HUES64 (cell line): ENCODE measurements around the gene ARL5A.

Experiments used
- H3K27ac ChIP-seq: 2 replicates; pipeline ENCODE4 v1.7.0; 2013; ENCODE audit warnings: low read depth, low read length, inconsistent platforms
- H3K27me3 ChIP-seq: 2 replicates; pipeline ENCODE4 v1.6.1; 2013; ENCODE audit warnings: mild to moderate bottlenecking, low read length; ENCODE audit not compliant: insufficient read depth
- H3K36me3 ChIP-seq: 2 replicates; pipeline ENCODE4 v1.6.1; 2013; ENCODE audit warnings: mild to moderate bottlenecking, low read length; ENCODE audit not compliant: insufficient read depth
- H3K4me1 ChIP-seq: 2 replicates; pipeline ENCODE4 v1.6.1; 2013; ENCODE audit warnings: mild to moderate bottlenecking, low read length, moderate library complexity; ENCODE audit not compliant: insufficient read depth
- H3K4me3 ChIP-seq: 2 replicates; pipeline ENCODE4 v1.5.1; 2013; ENCODE audit warnings: mild to moderate bottlenecking, low read length, moderate library complexity
- H3K9ac ChIP-seq: 2 replicates; pipeline ENCODE4 v1.6.1; 2013; ENCODE audit warnings: mild to moderate bottlenecking, low read depth, low read length
- H3K9me3 ChIP-seq: 2 replicates; pipeline ENCODE4 v1.6.1; 2013; ENCODE audit warnings: low read depth, low read length; ENCODE audit not compliant: insufficient read depth
- WGBS: fragments of 150-250, 120-280 bp; methylation state at CpG from one replicate; pipeline ENCODE4 v1.1.7; 2013; ENCODE audit warnings: missing lambda C conversion rate; 5-methylcytosine and 5-hydroxymethylcytosine counted together

The ARL5A gene

DNA sequence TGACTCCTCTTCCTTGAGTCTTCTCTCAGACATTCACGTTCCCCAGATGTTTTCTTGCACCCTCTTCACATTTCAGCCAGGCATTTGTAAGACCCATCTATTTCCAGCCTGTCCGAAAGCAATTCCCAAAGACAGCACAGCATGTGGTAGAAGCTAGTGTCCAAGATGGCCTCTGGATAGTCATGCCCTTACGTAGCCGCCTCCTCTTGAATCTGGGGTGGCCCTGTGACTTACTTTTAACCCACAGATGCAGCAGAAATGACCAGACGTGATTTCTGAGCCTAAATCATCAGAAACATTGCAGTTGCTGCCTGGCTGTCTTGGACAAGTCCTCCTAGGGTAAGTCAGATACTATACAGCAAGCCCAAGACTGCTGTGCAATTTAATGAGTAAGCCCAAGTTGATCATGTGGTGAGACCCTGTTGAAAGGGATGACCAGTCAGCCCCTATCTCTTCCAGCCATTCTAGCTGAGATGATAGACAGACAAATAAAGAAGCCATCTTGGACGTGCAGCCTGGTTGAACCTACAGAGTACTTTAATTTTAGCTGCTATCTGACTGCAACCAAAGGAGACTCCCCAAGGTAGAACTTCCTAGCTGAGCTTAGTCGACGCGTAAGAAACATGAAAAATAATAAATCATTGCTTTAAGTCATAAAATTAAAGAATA, 12.3 kb downstream of the ARL5A start:
- H3K4me1 ChIP-seq, result no peaks in the 10 kb centered on the region
- no peak overlapping the region for H3K9ac ChIP-seq
- 93% methylated on average over 6 of the region's 9 CpGs for WGBS
- no peaks in the 10 kb centered on the region for H3K27me3 ChIP-seq
- no peaks in the 10 kb centered on the region for H3K9me3 ChIP-seq
- H3K36me3 ChIP-seq, result peaks cover 48% of the 10 kb centered on the region
- H3K4me3 ChIP-seq, result no peak overlapping the region
- H3K27ac ChIP-seq, result no peak overlapping the region

DNA sequence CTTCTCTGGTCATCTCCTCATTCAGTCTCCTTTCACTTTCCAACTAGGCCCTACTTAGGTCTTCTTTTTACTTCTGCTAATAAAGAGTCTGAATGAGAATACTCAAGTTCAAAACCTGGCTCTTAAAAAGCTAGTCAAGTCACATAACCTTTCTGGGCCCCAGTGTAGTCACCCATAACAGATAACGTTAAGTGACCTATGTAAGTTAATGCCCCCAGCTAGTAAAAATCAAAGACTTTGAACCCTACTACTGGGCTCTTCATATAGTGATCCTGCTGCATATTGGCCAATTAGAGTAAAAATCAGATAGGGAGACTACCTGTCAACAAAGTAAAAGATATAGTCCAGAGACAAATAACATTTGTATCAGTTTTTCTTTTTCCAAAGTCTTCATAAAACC, 17.7 kb downstream of the ARL5A start:
- Histone ChIP-seq H3K4me3 (no peak overlapping the region), H3K36me3 (peaks cover 96% of the 10 kb centered on the region), H3K27ac (no peak overlapping the region), H3K9me3 (no peaks in the 10 kb centered on the region), H3K27me3 (no peaks in the 10 kb centered on the region), H3K4me1 (no peaks in the 10 kb centered on the region), H3K9ac (no peak overlapping the region)
- WGBS, result 93% methylated on average over 1 of the region's 1 CpG

DNA sequence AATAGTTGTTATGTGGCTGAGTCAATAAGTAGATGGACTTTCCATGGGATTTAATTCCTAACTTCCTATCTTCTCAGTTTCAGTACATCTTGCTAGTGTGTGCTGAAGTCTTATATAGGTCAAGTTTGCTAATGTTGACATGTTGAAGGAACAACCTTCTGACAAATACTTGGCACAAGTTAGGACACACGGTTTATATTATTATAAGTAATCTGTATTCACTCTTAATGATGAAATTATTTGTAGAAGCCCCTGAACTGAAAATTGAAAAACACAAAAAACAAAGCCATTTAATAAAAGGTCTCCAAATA, 19.2 kb downstream of the ARL5A start:
- no peaks in the 10 kb centered on the region for H3K4me1 ChIP-seq
- H3K9me3 ChIP-seq, result no peaks in the 10 kb centered on the region
- H3K4me3 ChIP-seq, result no peak overlapping the region
- H3K9ac ChIP-seq, result no peak overlapping the region
- peaks cover 97% of the 10 kb centered on the region for H3K36me3 ChIP-seq
- H3K27me3 ChIP-seq, result no peaks in the 10 kb centered on the region
- H3K27ac ChIP-seq, result no peak overlapping the region
- no CpG with 5 or more reads among the region's 1 CpG for WGBS

DNA sequence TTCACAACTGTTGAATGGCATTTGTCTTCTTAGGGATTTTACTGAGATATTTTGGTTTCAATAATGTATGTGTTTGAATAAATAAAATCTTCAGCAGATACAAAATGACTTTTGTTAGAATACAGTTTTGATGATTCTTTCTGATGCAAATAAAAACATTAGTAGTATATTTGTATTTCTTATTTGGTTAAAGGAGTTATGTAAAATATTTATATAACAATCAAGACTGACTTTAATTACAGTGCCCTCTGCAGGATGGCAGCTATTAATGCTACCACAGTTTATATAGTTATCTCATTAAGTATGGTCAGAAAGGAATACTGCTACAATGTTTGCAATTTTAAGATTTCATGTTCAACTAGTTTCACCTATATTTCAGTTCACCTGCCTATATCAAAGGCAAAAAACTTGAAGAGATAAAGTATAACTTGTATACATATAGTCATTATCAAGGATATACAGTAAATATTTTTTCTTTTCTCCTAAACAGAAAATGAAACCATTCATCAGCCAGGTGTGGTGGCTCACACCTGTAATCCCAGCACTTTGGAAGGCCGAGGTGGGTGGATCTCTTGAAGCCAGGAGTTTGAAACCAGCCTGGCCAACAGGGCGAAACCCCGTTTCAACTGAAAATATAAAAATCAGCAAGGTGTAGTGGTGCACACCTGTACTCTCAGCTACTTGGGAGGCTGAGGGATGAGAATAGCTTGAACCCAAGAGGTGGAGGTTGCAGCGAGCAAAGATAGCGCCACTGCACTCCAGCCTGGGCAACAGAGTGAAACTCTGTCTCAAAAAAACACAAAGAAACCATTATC, 19.8 kb downstream of the ARL5A start:
- no peaks in the 10 kb centered on the region for H3K4me1 ChIP-seq
- no peak overlapping the region for H3K27ac ChIP-seq
- no peaks in the 10 kb centered on the region for H3K27me3 ChIP-seq
- H3K9me3 ChIP-seq, result no peaks in the 10 kb centered on the region
- H3K4me3 ChIP-seq, result no peak overlapping the region
- WGBS, result 97% methylated on average over 3 of the region's 5 CpGs
- no peak overlapping the region for H3K9ac ChIP-seq
- peaks cover 97% of the 10 kb centered on the region for H3K36me3 ChIP-seq

DNA sequence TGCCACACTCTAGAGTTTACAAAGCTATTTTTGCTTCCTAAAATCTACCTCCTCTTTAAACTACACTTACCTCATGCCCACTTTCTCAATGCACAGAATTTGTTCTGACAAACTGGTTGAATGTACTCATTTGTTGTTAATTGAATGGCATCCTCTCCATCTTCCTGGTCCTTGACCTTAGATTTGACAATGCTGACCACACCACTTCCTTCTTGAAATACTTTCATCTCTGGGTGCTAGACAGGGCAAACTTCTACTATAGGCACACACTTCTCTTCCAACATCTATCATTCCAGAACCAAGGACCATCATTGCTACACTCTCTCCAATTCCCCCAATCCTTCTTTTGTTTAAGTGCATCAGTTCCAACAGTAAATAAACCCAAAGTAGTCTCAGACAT, 22.3 kb downstream of the ARL5A start:
- no peaks in the 10 kb centered on the region for H3K27me3 ChIP-seq
- no peak overlapping the region for H3K9ac ChIP-seq
- H3K4me1 ChIP-seq, result no peaks in the 10 kb centered on the region
- H3K36me3 ChIP-seq, result peaks cover 97% of the 10 kb centered on the region
- no peaks in the 10 kb centered on the region for H3K9me3 ChIP-seq
- H3K4me3 ChIP-seq, result no peak overlapping the region
- no peak overlapping the region for H3K27ac ChIP-seq

DNA sequence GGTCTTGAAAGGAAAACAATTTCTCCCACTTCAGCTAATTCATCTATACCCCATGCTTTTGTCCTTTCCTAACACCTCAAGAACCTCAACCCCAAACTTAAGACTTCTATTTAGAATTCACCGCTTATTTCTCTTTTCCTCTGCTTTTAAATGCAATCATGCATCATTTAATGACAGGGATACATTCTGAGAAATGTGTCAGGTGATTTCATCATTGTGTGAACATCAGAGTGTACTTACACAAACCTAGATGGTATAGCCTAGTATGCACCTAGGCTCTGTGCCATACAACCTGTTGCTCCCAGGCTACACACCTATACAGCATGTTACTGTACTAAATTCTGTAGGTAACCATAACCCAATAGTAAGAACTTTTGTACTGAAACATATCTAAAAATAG, 22.9 kb downstream of the ARL5A start:
- no peaks in the 10 kb centered on the region for H3K4me1 ChIP-seq
- peaks cover 96% of the 10 kb centered on the region for H3K36me3 ChIP-seq
- 100% methylated on average over 1 of the region's 1 CpG for WGBS
- no peak overlapping the region for H3K27ac ChIP-seq
- H3K27me3 ChIP-seq, result no peaks in the 10 kb centered on the region
- no peak overlapping the region for H3K9ac ChIP-seq
- no peaks in the 10 kb centered on the region for H3K9me3 ChIP-seq
- no peak overlapping the region for H3K4me3 ChIP-seq

DNA sequence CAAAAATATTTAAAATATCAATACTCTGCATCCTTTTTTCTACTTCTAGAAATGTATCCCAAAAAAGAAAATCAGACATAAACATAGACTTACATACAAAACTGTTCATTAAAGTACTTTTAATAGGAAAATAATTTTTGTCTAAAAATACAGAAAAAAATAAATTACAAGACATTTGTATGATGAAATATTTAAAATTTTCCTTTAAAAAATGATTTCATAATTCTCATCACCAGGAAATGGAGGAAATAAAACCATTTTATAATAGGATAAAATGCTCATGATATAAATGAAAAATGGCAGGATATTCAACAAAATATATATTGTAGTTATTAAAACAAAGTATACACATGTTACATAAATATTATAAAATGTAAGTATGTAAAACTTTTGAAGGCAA, 24.4 kb downstream of the ARL5A start:
- Histone ChIP-seq H3K9me3 (no peaks in the 10 kb centered on the region), H3K4me3 (no peak overlapping the region), H3K36me3 (peaks cover 82% of the 10 kb centered on the region), H3K27ac (no peak overlapping the region), H3K27me3 (no peaks in the 10 kb centered on the region), H3K9ac (no peak overlapping the region), H3K4me1 (no peaks in the 10 kb centered on the region)

DNA sequence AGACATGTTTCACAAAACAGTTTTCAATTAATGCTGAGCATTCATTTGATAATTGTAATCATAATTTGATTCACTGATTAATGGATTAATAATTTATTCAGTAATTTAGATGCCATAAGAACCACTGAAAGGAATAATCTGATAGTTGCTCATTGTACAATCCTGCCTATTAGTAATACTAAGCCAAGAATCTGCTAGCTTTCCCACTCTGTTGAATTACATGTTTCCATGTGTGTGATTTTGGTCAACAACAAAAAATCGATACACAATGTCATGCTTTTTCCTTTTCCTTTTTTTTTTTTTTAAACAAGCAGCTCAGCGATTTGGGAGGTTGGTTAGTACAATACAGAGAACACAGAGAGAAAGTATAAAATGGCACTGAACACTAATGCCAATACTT, 25.9 kb downstream of the ARL5A start:
- H3K4me1 ChIP-seq, result 0 out of 2 replicates have a peak, but pooled peaks cover 2% of the 10 kb centered on the region
- H3K36me3 ChIP-seq, result peaks cover 68% of the 10 kb centered on the region
- H3K9ac ChIP-seq, result no peak overlapping the region
- no peak overlapping the region for H3K4me3 ChIP-seq
- H3K9me3 ChIP-seq, result no peaks in the 10 kb centered on the region
- no CpG with 5 or more reads among the region's 2 CpGs for WGBS
- no peak overlapping the region for H3K27ac ChIP-seq
- H3K27me3 ChIP-seq, result no peaks in the 10 kb centered on the region

DNA sequence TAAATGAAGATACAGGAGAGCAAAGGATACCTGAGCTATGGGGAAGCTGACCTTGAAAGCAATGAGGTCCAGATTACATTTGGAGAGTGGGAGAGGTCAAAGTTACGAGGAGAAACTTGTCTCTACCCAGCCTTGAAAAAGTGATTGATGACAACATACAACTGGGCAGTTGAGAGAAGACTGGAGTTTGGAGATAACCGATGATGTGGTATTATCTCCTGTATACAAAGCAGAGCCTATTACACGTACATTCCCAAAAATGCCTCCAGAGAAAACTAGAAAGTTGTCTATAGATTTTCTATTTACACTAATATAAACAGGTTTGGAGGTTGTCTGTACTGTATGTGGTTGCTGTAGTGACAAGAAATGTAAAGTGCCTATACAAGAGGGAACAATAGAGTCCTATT, 28.3 kb downstream of the ARL5A start:
- Histone ChIP-seq H3K4me1 (peaks cover 8% of the 10 kb centered on the region; the same call in 1 of the 2 replicates), H3K4me3 (no peak overlapping the region), H3K27me3 (no peaks in the 10 kb centered on the region), H3K9ac (no peak overlapping the region), H3K27ac (no peak overlapping the region), H3K36me3 (peaks cover 48% of the 10 kb centered on the region), H3K9me3 (no peaks in the 10 kb centered on the region)
- 94% methylated on average over 1 of the region's 3 CpGs for WGBS

DNA sequence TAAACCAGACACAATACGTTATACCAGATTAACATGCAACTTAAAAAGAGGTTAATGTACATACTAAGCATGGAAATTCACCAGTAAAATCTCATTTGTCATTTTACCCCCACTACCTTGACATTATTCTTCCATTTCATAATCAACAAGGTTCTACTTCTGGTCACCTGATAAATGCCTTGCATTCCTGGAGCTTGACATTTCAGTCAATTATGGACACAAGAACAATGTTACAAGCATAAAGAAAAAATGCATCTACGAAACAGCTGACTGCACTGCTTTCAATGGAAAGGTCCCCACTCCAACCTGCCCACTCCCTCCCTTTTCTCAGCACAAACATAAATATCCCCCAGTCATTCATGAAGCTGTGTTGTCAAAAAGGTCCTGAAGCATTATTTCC, 31.4 kb downstream of the ARL5A start:
- WGBS, result 84% methylated on average over 2 of the region's 2 CpGs
- H3K36me3 ChIP-seq, result peaks cover 26% of the 10 kb centered on the region
- no peak overlapping the region for H3K9ac ChIP-seq

DNA sequence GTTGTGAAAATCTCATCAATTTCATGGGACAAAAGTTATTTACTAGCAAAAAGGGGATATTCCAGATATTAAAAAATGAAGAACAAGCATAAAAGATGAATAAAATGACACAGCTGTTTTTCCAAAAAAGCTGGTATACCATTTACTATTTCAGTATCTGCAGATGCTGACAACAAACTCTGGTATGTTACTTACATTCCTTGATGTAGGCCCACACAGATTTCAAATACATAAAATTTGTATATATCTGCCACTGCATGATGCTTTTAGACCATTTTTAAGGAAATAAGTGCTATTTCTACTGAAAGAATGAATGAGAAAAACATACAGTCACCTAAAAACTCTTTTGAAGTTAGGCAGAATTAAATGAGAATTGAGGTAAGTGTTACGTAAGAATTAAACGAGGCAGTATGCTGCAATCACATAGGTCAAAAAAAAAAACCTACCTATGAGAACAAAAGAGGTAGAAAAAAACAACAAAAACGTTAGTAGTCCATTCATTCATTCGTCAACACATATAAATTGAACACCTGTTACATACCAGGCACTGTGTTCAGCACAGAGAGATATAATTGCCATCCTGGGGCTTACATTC, 32.5 kb downstream of the ARL5A start:
- Histone ChIP-seq H3K4me1 (peaks cover 8% of the 10 kb centered on the region; the same call in 1 of the 2 replicates), H3K36me3 (peaks cover 20% of the 10 kb centered on the region), H3K27ac (no peak overlapping the region), H3K9me3 (no peaks in the 10 kb centered on the region), H3K4me3 (no peak overlapping the region), H3K9ac (no peak overlapping the region), H3K27me3 (no peaks in the 10 kb centered on the region)
- 78% methylated on average over 3 of the region's 4 CpGs for WGBS

More for the DNA sequence above, 31.4 kb downstream of the ARL5A start:
- H3K4me3 ChIP-seq, result no peak overlapping the region
- H3K27me3 ChIP-seq, result no peaks in the 10 kb centered on the region
- H3K4me1 ChIP-seq, result peaks cover 8% of the 10 kb centered on the region; the same call in 1 of the 2 replicates
- no peak overlapping the region for H3K27ac ChIP-seq
- H3K9me3 ChIP-seq, result no peaks in the 10 kb centered on the region
